ENCODE measurements around the gene AFMID.

Gene AFMID

DNA sequence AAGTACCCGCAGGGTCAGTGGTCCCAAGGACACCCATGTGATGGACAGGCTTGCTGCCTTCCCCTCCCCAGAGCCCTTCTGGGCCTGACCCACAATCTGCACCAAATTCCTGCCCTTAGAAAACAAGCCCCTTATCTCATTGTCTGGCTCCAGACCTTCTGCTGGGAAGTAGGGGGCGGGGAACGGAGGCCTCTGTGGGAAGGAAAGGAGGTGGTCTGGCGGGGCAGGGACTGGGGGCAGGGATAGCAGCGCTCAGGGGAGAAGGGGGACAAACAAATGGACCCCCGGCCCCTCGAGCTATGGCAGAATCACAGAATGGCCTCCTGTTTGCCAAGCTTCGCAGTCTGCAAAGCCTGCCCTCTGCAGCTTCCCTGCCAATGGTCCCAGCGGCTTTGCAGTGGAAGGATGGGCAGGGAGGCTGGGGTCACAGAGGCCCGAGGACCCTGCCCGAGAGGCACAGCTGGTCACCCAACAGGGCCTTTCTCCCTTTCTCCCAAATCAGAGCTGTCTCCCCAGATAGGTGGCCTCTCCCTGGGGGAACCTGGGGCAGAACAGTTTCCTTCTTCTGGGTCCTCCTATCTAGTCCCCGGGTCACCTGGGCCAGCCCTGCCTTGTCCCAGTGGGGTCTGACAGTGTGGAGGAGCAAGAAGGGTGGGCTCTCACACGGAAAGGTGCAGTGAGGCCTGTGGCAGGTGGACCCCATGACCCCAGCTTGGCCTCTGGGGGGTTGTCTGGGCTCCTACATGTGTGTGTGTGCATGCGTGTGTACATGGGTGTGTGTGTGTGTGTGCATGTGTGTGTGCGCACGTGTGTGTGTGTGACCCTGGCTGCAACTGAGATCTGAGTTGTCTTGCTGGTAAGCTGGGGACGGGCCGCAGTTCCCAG, 69.8 kb downstream of the AFMID start:
- DNase-seq (ENCODE audit: low spot score in 2 of 2) (no peak), ATAC-seq (no peak)
- Mint-ChIP-seq H3K4me1 (peaks cover 33% of the 10 kb centered on the region), H3K36me3 (no peaks in the 10 kb centered on the region), H3K4me3 (no peak overlapping the region), H3K9me3 (no peaks in the 10 kb centered on the region), H3K27ac (no peak overlapping the region)
